CD4-positive, alpha-beta T cell treated with Interferon gamma for 1 hour (primary cell): ENCODE results near the gene TMEM170B.

Experiments used
- DNase-seq: peaks from one replicate; pipeline ENCODE4 v3.0.0-alpha.2; 2020

TMEM170B gene, protein sequence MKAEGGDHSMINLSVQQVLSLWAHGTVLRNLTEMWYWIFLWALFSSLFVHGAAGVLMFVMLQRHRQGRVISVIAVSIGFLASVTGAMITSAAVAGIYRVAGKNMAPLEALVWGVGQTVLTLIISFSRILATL

GRCh38 chr6:11537229-11538051 is at the start of gene TMEM170B:
TSS of gene TMEM170B (plus strand) at chr6:11537749. CDS start at chr6:11538278, 529 bp downstream.
- peak; percentile 97 for DNase-seq

GRCh38 chr6:11490996-11491395 is 46.6 kb upstream of the TMEM170B start:
- DNase-seq = no peak

DNA sequence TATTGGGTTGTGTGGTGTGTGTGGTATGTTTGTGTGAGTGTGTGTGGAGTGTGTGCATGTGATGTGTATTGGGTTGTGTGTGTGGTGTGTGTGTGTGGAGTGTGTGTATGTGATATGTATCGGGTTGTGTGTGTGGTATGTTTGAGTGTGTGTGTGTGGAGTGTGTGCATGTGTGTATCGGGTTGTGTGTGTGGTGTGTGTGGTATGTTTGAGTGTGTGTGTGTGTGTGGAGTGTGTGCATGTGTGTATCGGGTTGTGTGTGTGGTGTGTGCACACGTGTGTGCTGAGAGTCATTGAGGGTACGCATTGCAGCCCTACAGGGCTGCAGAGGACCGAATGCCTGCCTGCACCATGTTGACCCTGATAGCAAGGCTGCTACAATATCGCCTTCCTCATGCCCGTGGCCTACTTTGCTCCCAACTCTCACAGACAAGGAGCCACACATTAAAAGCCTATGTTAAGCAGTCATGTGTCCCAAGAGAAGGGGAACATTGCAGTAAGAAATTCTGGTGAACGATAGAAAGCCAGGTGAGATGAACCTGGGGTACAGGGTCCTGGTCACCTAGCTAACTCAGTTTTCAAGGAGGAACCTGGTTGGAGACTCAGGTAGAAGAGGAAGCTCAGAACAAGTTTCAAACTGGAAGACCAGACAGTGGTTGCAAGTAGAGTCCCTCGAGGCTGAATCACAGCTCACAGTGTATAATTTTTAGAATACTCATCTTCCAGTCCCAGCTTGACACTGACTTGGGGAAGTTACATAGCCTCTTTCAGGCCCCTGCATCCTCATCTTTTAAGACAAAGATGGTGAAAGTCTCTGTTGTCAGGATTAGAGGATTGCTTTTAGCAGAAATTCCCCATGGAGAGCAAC is 45.7 kb upstream of the TMEM170B start:
- DNase-seq = no peak

DNA sequence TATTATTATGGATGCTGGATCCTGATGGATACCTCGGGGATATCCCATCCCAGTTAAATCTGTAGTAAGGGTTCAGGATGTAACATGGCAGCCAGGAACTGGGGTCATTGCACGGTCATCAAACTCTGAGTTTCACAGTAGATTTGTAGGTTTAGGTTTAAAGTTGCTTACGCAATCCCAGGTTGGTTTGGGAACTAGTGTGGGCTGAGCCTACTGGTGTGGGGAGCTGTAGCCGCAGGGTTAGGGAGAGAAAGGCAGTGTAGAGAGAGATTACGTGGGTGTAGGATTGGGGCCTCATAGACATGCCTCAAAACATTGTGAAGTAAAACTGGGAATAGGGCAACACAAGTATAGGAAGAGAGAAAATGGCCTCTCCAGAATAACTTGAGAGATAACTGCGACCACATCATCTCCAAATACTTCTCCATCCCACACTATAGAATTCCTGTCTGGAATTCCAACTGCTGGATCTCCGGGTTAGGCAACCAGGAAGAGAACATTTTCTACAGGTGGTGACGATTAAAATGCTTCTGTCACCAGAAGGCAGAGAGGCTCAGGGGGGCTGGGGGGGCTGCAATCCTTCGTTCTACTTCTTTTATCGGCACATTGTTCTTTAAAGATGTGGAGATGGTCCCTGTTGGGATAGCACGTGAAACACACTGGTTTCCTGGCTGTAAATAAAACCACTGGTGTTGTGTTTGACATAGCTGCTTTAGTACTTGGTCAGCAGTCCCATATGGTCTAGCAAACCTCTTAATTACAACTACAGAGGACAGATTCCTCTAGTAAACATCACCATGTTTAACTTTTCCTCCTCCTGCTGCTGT is 44.9 kb upstream of the TMEM170B start:
- no peak for DNase-seq

- no peak for DNase-seq
These were observed 43.6 kb upstream of the TMEM170B start for GRCh38 chr6:11493974-11494373.

GRCh38 chr6:11494786-11495564 is 42.6 kb upstream of the TMEM170B start:
- DNase-seq = peak; percentile 40

DNA sequence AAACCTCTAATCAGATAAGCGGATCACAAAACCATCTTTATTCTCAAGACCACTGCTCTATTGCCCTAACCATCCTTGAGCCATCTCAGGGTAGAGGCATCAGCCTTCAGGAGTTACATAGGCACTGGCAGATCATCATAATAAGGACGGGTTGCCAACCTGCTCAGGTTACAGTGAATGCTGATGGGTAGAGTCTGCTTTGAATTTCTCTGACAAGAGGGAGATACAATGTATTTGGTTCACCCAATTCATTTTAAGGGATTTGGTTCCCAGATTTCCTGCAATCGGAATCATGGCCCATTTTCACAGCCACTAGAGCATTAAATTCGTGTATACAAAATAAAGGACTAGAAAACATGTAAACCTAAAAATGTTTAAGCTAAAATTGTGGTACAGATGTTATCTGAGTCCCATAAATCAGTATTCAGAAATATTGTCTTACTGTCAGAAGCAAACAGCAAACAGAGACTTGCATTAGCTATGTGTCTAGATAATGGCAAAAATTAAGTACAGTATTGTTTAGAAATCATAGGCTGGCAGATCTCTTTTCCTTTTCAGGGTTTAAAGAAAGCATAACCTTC is 41.9 kb upstream of the TMEM170B start:
- no peak for DNase-seq

DNA sequence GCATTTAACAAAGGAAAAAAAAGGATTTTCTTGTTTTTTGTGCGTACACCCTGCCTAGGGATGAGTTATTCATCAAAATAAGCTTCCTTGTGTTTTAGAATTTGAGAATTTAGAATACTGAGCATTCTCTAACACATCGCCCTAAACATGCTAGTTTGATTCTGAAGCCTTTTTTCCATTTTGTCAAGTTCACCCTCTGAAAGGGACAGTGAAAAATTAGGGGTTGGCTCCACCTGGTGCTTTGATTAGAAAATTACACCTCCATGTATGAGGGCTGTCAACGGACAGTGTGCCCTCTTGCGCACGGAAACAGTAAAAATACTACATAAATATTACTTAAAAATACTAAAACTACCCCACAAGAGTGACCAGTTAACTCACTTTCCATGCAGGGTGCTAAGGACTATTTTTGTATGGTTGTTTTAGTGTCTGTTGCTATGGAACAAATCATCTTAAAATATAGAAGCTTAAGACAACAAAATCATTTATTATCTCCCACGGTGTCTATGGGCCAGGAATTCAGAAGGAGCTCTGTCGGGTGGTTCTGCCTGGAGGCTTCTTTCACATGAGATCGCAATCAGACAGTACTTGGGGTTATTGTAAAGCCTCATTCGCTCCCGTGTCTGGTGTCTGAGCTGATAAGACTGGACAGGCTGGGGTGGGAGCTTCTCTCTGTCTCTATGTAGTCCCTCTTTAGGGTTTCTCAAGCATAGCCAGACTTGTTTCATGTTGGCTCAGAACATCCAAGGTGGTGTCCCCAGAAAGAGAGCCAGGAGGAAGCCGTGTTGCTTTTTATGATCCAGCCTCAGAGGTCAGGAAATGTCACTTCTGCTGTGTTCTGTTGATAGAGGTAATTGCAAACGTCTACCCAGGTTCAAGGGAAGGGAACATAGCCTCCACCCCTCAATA is 41.1 kb upstream of the TMEM170B start:
- peak; percentile 70 for DNase-seq

DNA sequence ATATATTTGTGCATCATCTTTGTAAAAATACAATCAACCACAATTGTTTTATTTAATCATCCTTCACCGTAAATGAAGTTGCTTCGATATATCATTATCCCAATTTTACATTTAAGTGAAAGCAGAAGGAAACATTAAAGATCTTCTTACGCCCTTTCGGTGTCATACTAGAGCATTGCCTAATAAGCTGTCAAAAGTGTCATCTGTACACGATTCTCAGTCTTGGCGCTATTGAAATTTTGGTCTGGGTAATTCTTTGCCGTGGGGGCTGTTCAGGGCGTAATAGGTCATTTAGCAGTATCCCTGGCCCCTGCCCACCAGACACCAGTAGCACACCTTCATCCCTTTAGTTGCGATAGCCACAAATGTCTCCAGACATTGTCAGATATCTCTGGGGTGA is 40.4 kb upstream of the TMEM170B start:
- no peak for DNase-seq

- DNase-seq = no peak
These were observed 39.7 kb upstream of the TMEM170B start for GRCh38 chr6:11497881-11498280.

- no peak for DNase-seq
These were observed 37.5 kb upstream of the TMEM170B start for GRCh38 chr6:11500008-11500407.

- no peak for DNase-seq
These were observed 28.1 kb upstream of the TMEM170B start for GRCh38 chr6:11509471-11509870.

DNA sequence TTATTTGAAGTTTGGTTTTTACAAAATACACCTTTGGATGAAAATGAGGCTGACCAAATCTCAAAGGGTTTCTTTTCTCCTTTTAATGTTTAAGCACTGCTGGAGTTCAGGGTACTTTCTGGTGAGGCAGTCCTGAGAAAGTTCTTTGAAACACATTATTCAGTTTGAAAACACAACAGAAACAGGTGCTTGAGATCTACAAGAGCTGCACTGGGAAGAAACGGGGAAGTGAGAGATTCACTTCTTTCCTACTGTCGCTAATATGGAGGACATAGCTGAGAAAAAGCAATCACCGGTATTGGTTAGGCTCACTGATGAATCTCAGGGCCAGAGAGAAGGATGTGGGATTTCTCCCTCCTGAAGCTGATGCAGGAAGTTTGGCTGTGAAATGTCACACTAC is 22.9 kb upstream of the TMEM170B start:
- DNase-seq = no peak

- DNase-seq = no peak
These were observed 21.8 kb upstream of the TMEM170B start for GRCh38 chr6:11515763-11516162.

DNA sequence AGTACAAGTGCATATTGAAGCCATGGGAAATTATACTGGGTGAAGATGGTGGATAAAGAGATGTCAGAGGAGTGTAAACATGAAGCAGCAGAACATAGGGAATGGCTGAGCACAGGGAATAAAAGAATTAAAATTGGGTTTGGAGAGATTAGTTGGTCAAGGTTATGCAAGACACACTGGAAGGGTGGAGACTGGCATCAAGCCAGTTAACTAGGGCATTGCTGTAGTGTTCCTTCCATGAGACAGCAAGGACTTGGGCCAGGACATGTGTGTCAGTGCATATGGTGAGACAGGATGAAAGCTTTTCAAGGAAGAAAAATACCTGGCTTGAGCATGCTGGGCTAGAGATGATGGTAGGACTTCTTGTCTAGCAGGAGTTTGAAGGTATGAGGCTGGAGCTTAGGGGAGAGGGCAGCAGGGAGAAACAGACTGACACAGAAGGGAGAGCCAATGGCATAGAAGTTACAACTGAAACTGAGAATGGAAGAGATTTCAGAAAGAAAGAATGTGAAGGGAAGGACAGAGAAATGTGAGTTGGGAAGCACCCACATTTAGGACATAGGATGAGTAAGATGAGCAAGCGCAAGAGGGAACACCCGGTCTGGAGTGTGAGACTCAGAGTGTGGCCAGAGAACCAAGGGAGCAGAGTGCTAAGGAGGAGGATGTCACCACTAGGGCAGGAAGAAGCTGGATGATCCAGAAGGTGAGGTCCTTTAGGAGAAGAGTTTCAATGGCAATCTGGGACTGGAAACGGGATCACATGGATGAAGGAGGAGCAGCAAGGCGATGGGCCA is 14.5 kb upstream of the TMEM170B start:
- DNase-seq = no peak

GRCh38 chr6:11525468-11526155 is 11.9 kb upstream of the TMEM170B start:
- peak; percentile 35 for DNase-seq

DNA sequence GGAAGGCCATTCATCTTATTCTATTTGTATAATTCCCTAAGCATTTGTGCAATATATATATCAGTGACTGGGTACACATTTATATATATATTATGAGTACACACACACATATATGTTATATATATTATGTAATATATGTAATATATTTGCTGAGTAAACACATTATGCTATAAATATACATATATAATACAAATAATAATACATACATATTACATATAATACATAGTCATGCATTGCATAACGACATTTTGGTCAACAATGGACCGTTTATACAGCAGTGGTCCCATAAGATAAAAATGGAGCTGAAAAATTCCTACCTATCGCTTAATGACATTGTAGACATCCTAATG is 11.4 kb upstream of the TMEM170B start:
- no peak for DNase-seq

DNA sequence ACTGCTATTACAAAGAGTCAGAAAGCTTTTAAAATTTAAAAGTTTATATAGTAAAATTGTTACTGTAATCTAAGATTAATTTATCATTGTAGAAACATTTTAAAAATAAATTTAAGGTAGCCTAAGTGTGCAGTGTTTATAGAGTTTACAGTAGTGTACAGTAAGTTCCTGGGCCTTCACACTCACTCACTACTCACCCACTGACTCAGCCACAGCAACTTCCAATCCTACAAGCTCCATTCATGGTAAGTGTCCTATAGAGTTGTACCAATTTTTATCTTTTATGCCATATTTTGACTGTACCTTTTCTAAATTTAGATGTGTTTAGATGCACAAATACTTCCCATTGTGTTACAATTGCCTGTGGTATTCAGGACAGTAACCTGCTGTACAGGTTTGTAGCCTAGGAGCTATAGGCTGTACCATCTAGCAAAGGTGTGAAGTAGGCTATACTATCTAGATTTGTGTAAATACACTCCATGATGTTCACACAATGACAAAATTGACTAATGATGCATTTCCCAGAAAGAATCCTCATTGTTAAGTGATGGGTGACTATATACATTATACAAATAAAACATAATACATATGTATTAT is 10.2 kb upstream of the TMEM170B start:
- DNase-seq = no peak

DNA sequence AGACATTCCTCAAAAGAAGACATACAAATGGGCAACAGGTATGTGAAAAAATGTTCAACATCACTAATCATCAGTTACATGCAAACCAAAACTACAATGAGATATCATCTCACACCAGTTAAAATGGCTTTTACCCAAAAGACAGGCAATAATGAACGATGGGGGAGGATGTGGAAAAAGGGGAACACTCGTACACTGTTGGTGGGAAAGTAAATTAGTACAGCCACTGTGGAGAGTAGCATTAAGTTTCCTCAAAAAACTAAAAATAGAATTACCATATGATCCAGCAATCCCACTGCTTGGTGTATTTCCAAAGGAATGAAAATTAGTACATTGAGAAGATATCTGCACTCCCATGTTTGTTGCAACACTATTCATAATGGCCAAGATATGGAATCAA is 8.6 kb upstream of the TMEM170B start:
- no peak for DNase-seq
